ENCODE data around the gene NHLRC4. TPM values are rescaled to one million over a fixed set of nuclear protein-coding genes. Genes with fewer than 3 reads are reported as not detected.

NHLRC4 gene
- total RNA-seq, 2 donors from 2014 or later = 0.52 TPM; not detected in 1

DNA sequence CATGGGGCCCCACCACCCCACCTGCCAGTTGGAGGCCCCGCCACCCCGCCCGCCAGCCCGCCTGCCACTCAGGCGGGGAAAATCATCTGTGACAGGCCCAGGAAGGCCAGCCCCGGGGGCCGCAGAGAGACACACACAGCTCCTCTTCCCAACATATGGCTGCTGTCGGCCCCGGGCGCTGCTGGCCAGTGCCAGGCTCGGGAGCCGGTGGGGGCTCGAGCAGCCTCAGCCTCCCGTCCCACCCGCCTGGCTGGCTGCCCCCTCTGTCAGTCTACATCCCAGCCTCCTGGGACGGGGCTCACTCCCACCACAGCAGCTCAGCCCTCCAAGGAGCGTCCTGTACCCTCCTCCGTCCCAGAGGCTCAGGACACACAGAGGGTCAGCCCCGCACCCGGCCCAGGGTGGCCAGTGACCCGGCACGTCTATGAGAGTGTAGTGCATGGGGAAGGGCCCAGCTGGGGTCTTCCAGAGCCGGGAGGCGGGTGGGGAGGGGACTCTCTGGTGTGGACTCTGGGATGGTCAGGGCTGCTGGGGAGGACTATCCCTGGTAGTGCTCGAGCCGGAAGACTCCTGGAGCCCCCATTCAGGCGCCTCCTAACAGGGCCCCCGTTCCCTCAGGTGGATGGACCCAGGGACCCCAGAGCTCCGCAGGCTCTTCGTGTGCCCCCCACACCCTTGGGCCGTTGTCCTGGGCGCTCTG is 10.2 kb upstream of the NHLRC4 start:
- H3K27me3 ChIP-seq = no peaks in the 10 kb centered on the region
- TF ChIP-seq, protein P1, sequence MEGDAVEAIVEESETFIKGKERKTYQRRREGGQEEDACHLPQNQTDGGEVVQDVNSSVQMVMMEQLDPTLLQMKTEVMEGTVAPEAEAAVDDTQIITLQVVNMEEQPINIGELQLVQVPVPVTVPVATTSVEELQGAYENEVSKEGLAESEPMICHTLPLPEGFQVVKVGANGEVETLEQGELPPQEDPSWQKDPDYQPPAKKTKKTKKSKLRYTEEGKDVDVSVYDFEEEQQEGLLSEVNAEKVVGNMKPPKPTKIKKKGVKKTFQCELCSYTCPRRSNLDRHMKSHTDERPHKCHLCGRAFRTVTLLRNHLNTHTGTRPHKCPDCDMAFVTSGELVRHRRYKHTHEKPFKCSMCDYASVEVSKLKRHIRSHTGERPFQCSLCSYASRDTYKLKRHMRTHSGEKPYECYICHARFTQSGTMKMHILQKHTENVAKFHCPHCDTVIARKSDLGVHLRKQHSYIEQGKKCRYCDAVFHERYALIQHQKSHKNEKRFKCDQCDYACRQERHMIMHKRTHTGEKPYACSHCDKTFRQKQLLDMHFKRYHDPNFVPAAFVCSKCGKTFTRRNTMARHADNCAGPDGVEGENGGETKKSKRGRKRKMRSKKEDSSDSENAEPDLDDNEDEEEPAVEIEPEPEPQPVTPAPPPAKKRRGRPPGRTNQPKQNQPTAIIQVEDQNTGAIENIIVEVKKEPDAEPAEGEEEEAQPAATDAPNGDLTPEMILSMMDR (IDR thresholded peaks at IDR 0.05) = no peak
- TF ChIP-seq POLR2A (IDR thresholded peaks at IDR 0.05) = no peak
- H3K4me1 ChIP-seq = peaks cover 19% of the 10 kb centered on the region
- intact Hi-C loops (cut with DNase I) = no loop called here
- no peak overlapping the region for H3K27ac ChIP-seq
- DNase-seq (no peak), ATAC-seq (no peak)
- H3K9me3 ChIP-seq = no peaks in the 10 kb centered on the region
- peaks cover 4% of the 10 kb centered on the region in 2 donors for H3K36me3 ChIP-seq (replicated peaks in 1 of 2; ENCODE audit: insufficient read depth in 1 of 2, low read depth in 2 of 2)
- 87 to 90% methylated on average over 18 to 32 of the region's 32 CpGs for WGBS, 2 donors
- no peak overlapping the region for H3K4me3 ChIP-seq

DNA sequence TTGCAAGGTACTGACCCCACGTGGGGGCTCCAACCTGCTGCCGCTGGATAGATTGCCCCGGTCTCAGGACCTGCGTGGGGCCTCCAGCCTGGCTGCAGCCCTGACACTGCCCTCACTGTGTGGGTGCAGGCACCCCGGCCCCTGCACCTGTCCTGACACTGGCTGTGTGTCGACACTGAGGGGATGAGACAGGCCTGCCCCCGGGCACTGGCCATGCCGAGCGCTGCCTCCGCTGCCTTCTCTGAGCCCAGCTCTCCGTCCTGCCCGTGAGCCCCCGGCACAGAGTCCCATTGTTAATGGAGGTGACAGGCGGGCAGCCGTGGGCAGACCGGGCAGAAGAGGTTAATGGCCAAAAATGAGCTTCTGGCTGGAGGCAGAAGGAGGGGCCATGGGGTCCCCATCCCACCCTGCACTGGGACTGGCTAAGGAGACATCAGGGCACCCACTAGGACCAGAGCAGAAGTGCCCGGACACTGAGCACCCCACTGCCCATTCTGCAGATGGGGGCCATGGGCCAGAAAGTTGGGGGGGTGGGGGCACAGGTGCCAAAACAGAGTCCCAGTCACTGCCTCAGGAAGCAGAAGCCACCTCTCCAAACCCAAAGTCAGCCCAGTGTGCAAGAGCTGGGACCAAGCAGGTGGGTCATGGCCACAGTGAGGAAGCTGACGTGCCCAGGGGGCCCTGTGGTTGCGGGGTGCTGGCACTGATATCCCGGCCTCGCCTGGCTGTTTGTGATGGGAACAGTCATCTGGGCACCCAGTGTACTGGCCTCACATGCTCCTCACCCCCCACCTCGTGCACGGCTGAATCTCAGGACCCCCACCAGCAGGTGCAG is 9.1 kb upstream of the NHLRC4 start:
- intact Hi-C loops (cut with DNase I) = no loop called here
- Histone ChIP-seq H3K27ac (no peak overlapping the region), H3K9me3 (no peaks in the 10 kb centered on the region), H3K4me3 (no peak overlapping the region), H3K36me3 (replicated peaks in 1 of 2; ENCODE audit: insufficient read depth in 1 of 2, low read depth in 2 of 2) (no peaks in the 10 kb centered on the region), H3K27me3 (no peaks in the 10 kb centered on the region), H3K4me1 (peaks cover 22% of the 10 kb centered on the region)
- 76 to 78% methylated on average over 13 to 23 of the region's 23 CpGs for WGBS, 2 donors
- ATAC-seq (no peak), DNase-seq (no peak)
- TF ChIP-seq POLR2A (IDR thresholded peaks at IDR 0.05) = no peak
- TF ChIP-seq, protein P1 (IDR thresholded peaks at IDR 0.05) = no peak

GRCh38 chr16:558298-559020 is 8.3 kb upstream of the NHLRC4 start:
- 56 to 75% methylated on average over 7 to 18 of the region's 22 CpGs for WGBS, 2 donors
- peaks cover 22% of the 10 kb centered on the region for H3K4me1 ChIP-seq
- intact Hi-C loops (cut with DNase I) = no loop called here
- no peaks in the 10 kb centered on the region for H3K36me3 ChIP-seq (replicated peaks in 1 of 2; ENCODE audit: insufficient read depth in 1 of 2, low read depth in 2 of 2)
- ATAC-seq (no peak), DNase-seq (no peak)
- no peaks in the 10 kb centered on the region for H3K27me3 ChIP-seq
- no peak overlapping the region for H3K27ac ChIP-seq
- H3K9me3 ChIP-seq = no peaks in the 10 kb centered on the region
- no peak overlapping the region for H3K4me3 ChIP-seq
- TF ChIP-seq, protein P1 (IDR thresholded peaks at IDR 0.05) = no peak
- TF ChIP-seq POLR2A (IDR thresholded peaks at IDR 0.05) = no peak

DNA sequence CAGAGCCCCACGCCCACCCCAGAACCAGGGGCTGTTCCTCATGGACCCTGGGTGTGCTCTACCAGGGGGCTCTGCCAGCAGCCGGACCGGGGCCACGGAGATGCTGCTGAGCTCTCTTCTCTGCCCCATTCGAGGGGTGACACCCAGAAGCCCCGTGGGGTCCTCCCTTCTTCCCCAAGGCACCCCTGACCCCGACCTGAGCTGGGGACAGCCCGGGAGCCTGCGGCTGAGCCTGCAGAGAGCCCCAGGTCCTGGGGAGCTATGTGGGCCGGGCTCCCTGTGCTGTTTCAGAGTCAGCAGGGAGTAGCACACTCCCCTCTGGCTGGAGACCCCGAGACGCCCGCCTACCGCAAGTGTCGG is 7.8 kb upstream of the NHLRC4 start:
- intact Hi-C loops (cut with DNase I) = no loop called here
- WGBS, 2 donors = 83 to 92% methylated on average over 5 to 14 of the region's 15 CpGs
- Histone ChIP-seq H3K4me3 (no peak overlapping the region), H3K36me3 (replicated peaks in 1 of 2; ENCODE audit: insufficient read depth in 1 of 2, low read depth in 2 of 2) (no peaks in the 10 kb centered on the region), H3K9me3 (no peaks in the 10 kb centered on the region), H3K4me1 (peaks cover 22% of the 10 kb centered on the region), H3K27ac (no peak overlapping the region), H3K27me3 (no peaks in the 10 kb centered on the region)
- no peak for ATAC-seq
- TF ChIP-seq, protein P1 (IDR thresholded peaks at IDR 0.05) = no peak
- TF ChIP-seq POLR2A (IDR thresholded peaks at IDR 0.05) = no peak
- DNase-seq = no peak

Measured in body of pancreas (tissue), 4 donors.